K562 (cell line): ENCODE results near the gene PLP2. TPM values are rescaled to one million over a fixed set of nuclear protein-coding genes. Genes with fewer than 3 reads are reported as not detected.

ENCODE experiments used
- BCL6 ChIP-seq: fragments of 250-450 bp; sonication (Bioruptor Pico); IDR thresholded peaks from 2 replicates; pipeline ENCODE4 v1.4.0; 2020
- BRCA1 ChIP-seq, 2 experiments: fragments of 450-650 bp in 1 of 2; sonication (generic) in 1 of 2; formaldehyde crosslinking in 1 of 2; IDR thresholded peaks; 2 replicates each; pipeline versions ENCODE4 v1.5.0 to v1.6.1; 2017 to 2020; ENCODE audit warnings: mild to moderate bottlenecking in 1 of 2, missing genetic modification reagents in 1 of 2
- EHMT2 ChIP-seq: fragments of 450-650 bp; IDR thresholded peaks from 2 replicates; pipeline ENCODE4 v1.6.1; 2018; ENCODE audit warnings: antibody characterized with exemption
- ESRRB ChIP-seq: fragments of 250-450 bp; sonication (Bioruptor Pico); IDR thresholded peaks from 2 replicates; pipeline ENCODE4 v1.5.0; 2020; ENCODE audit warnings: mild to moderate bottlenecking, moderate library complexity, borderline replicate concordance
- HDAC1 ChIP-seq, 2 experiments: fragments of 450-650 bp; IDR thresholded peaks; 2 replicates each; pipeline ENCODE4 v1.6.1; 2016 to 2017; ENCODE audit warnings: inconsistent platforms in 1 of 2, mild to moderate bottlenecking in 1 of 2, moderate library complexity in 1 of 2
- HMG20B ChIP-seq: fragments of 250-450 bp; sonication (Bioruptor Pico); IDR thresholded peaks from 2 replicates; pipeline ENCODE4 v1.5.0; 2021; ENCODE audit warnings: mild to moderate bottlenecking
- NCOA4 ChIP-seq: fragments of 450-650 bp; IDR thresholded peaks from 2 replicates; pipeline ENCODE4 v1.6.1; 2018; ENCODE audit warnings: mild to moderate bottlenecking; ENCODE audit not compliant: partially characterized antibody
- PTRF ChIP-seq: fragments of 450-650 bp; IDR thresholded peaks from 2 replicates; pipeline ENCODE4 v1.6.1; 2016; ENCODE audit warnings: mild to moderate bottlenecking, missing genetic modification characterization, missing compliant biosample characterization
- PTTG1 ChIP-seq: fragments of 450-650 bp; IDR thresholded peaks from 2 replicates; pipeline ENCODE4 v1.6.1; 2016; ENCODE audit warnings: low read depth, mild to moderate bottlenecking, missing genetic modification characterization, missing compliant biosample characterization
- STAG1 ChIP-seq: sonication (generic); formaldehyde crosslinking; IDR thresholded peaks from 2 replicates; pipeline ENCODE4 v1.5.0; 2020; ENCODE audit warnings: missing genetic modification reagents, borderline replicate concordance
- TRIM24 ChIP-seq, 2 experiments: fragments of 450-650 bp; IDR thresholded peaks; 2 replicates each; pipeline ENCODE4 v1.6.1; 2016
- ZC3H8 ChIP-seq: fragments of 450-650 bp; IDR thresholded peaks from 2 replicates; pipeline ENCODE4 v1.6.1; 2017
- ZKSCAN1 ChIP-seq: fragments of 150-350 bp; IDR thresholded peaks from 2 replicates; pipeline ENCODE4 v1.6.1; 2016; ENCODE audit warnings: low read depth, low read length
- ZNF174 ChIP-seq: fragments of 250-450 bp; sonication (Bioruptor Pico); IDR thresholded peaks from 2 replicates; pipeline ENCODE4 v1.4.0; 2020; ENCODE audit warnings: mild to moderate bottlenecking
- ZNF354B ChIP-seq: fragments of 250-450 bp; sonication (Bioruptor Pico); IDR thresholded peaks from 2 replicates; pipeline ENCODE4 v1.4.0; 2020
- ZNF436 ChIP-seq: fragments of 250-450, 450-650 bp; sonication (Bioruptor Pico); formaldehyde crosslinking; IDR thresholded peaks from 2 replicates; pipeline ENCODE4 v1.7.0; 2020; ENCODE audit warnings: mild to moderate bottlenecking
- ZNF586 ChIP-seq: fragments of 450-650 bp; formaldehyde crosslinking; conservative IDR thresholded peaks from 2 replicates; pipeline ENCODE4 v1.4.0; 2020; ENCODE audit warnings: mild to moderate bottlenecking, moderate library complexity
- ZNF589 ChIP-seq: fragments of 200-800 bp; sonication (Bioruptor generic); IDR thresholded peaks from 2 replicates; pipeline ENCODE4 v1.6.1; 2016; ENCODE audit warnings: low read depth, missing genetic modification characterization, missing compliant biosample characterization
- ZNF644 ChIP-seq: fragments of 200-800 bp; sonication (Bioruptor generic); IDR thresholded peaks from 2 replicates; pipeline ENCODE4 v1.6.1; 2016; ENCODE audit warnings: low read depth, missing genetic modification characterization, missing compliant biosample characterization
- ZNF766 ChIP-seq: fragments of 200-800 bp; sonication (Bioruptor generic); conservative IDR thresholded peaks from 2 replicates; pipeline ENCODE4 v1.6.1; 2016; ENCODE audit warnings: missing genetic modification characterization, missing compliant biosample characterization
- ZNF785 ChIP-seq: fragments of 250-450 bp; sonication (Bioruptor Pico); IDR thresholded peaks from 2 replicates; pipeline ENCODE4 v1.4.0; 2020; ENCODE audit warnings: mild to moderate bottlenecking
- ZZZ3 ChIP-seq: fragments of 450-650 bp; IDR thresholded peaks from 2 replicates; pipeline ENCODE4 v1.6.1; 2016; ENCODE audit warnings: antibody characterized with exemption, mild to moderate bottlenecking, moderate library complexity
- polyA plus RNA-seq, 8 experiments: library from polyadenylated mRNA; depleted of rRNA in 4 of 8; stranded (reverse) in 5 of 8; unstranded in 3 of 8; fragments of >200 nt; fragmentation: Nextera tagmentation in 2 of 8; fragmentation: Illumina TruSeq in 1 of 8; extraction: Ambion mirVana in 2 of 8; extraction: Trizol in 1 of 8; gene quantifications; 2 replicates each; pipeline versions ENCODE4 v1.2.1 to v1.2.3, GENCODE V29; 2011 to 2014; ENCODE audit warnings: inconsistent platforms in 1 of 8, missing spikeins in 1 of 8
- total RNA-seq, 7 experiments: library from RNA; depleted of rRNA in 6 of 7; stranded (reverse); fragments of >200 nt in 6 of 7; fragmentation: Illumina TruSeq in 2 of 7; extraction: Trizol in 2 of 7; gene quantifications; 2 replicates each; pipeline versions ENCODE4 v1.2.1 to v1.2.3, GENCODE V29; 2011 to 2021; ENCODE audit warnings: low replicate concordance in 1 of 7
- TF ChIP-seq, protein P1 (sequence below): IDR thresholded peaks from 3 replicates; pipeline ENCODE4 v1.6.1; 2011; ENCODE audit warnings: borderline replicate concordance, mild to moderate bottlenecking, moderate library complexity; ENCODE audit not compliant: insufficient read length; ENCODE audit errors: extremely low read depth
- TF ChIP-seq, protein P2 (sequence below), 2 experiments: fragments of 250-450 bp in 1 of 2; fragments of 450-650 bp in 1 of 2; sonication (Bioruptor Pico) in 1 of 2; IDR thresholded peaks; 2 replicates each; pipeline versions ENCODE4 v1.6.1 to v1.8.0; 2016 to 2021; ENCODE audit warnings: mild to moderate bottlenecking in 2 of 2, moderate library complexity in 2 of 2, missing compliant biosample characterization in 1 of 2, missing genetic modification characterization in 1 of 2
- TF ChIP-seq, protein P3 (sequence below): fragments of 250-450 bp; sonication (Bioruptor Pico); IDR thresholded peaks from 2 replicates; pipeline ENCODE4 v1.8.0; 2021; ENCODE audit warnings: moderate library complexity, mild to moderate bottlenecking, inconsistent platforms

PLP2 gene
- total and polyA plus RNA-seq, 9 of the 15 experiments (the other 6 are each of a cell fraction or from before 2014, with no cell fraction given): 34.7 to 236 (median 112) TPM

DNA sequence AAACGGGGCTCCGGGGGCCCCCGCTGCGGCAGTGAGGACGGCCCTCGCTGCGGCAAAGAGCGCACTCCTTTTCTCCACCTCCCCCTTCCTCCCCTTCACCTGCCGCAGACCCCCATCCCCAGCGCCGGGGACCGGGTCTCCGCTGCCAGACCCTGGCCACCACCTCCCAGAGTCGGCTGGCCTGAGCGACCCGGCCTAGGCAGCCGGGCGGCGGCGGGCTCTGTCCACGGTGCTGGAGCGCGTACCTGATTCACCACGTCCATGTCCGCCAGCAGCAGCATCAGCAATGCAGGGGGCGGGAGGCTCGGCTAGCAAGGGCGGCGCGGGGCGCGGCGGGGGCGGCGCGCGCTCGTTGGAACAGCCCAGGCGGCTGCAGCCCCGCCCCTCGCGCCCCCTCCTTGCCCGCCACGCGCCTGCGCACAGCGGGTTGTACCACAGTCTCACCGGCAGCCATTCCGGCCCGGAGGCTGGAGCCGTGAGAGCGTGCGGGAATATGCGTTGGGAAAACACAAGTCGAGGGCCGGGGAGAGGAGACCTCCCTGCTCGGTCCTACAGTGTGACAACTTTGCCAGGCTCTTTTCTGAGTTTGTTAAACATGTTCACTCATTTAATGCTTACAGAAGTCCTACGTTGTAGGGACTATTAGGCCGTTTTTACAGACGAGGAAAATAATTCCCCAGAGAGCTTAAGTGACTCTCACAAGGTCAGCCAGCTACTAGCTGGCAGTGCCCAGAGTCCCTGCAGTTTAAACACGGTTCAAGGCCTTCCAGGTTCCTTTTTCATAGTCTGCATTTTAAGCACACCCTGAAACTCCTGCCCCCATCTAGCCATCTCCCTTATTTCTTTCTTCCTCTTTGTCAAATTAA, 28.4 kb downstream of the PLP2 start, which contains the start of gene SYP (continued):
- TF ChIP-seq HMG20B (no peak), ZNF436 (CRISPR knock-in tag) (no peak), ZKSCAN1 (no peak), PTRF (no peak), ZZZ3 (no peak), ZNF354B (CRISPR knock-in tag) (no peak), EHMT2 (peak; percentile 97), ZNF586 (CRISPR knock-in tag) (no peak), ZNF174 (CRISPR knock-in tag) (no peak), ZC3H8 (no peak), HDAC1 (IDR thresholded peaks at IDR 0.05) (peak in 1 of 2 experiments; percentile 76; a peak in 2 of 4 replicates), TRIM24 (IDR thresholded peaks at IDR 0.05) (no peak), NCOA4 (no peak), ZNF644 (peak; percentile 92), ESRRB (CRISPR knock-in tag) (no peak), ZNF766 (peak; percentile 68; the same call in 1 of the 2 replicates), PTTG1 (tag) (no peak), BCL6 (CRISPR knock-in tag) (peak; percentile 45; the same call in 1 of the 2 replicates), STAG1 (CRISPR knock-in tag) (peak; percentile 42; the same call in 1 of the 2 replicates), BRCA1 (IDR thresholded peaks at IDR 0.05) (no peak), BRCA1 (CRISPR knock-in tag; IDR thresholded peaks at IDR 0.05) (no peak), ZNF785 (CRISPR knock-in tag) (no peak), ZNF589 (CRISPR knock-in tag) (peak; percentile 84)
- TF ChIP-seq, protein P1, sequence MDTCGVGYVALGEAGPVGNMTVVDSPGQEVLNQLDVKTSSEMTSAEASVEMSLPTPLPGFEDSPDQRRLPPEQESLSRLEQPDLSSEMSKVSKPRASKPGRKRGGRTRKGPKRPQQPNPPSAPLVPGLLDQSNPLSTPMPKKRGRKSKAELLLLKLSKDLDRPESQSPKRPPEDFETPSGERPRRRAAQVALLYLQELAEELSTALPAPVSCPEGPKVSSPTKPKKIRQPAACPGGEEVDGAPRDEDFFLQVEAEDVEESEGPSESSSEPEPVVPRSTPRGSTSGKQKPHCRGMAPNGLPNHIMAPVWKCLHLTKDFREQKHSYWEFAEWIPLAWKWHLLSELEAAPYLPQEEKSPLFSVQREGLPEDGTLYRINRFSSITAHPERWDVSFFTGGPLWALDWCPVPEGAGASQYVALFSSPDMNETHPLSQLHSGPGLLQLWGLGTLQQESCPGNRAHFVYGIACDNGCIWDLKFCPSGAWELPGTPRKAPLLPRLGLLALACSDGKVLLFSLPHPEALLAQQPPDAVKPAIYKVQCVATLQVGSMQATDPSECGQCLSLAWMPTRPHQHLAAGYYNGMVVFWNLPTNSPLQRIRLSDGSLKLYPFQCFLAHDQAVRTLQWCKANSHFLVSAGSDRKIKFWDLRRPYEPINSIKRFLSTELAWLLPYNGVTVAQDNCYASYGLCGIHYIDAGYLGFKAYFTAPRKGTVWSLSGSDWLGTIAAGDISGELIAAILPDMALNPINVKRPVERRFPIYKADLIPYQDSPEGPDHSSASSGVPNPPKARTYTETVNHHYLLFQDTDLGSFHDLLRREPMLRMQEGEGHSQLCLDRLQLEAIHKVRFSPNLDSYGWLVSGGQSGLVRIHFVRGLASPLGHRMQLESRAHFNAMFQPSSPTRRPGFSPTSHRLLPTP: no peak
- TF ChIP-seq, protein P2, sequence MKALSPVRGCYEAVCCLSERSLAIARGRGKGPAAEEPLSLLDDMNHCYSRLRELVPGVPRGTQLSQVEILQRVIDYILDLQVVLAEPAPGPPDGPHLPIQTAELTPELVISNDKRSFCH (CRISPR knock-in tag; IDR thresholded peaks at IDR 0.05): no peak
- TF ChIP-seq, protein P2 (tag; IDR thresholded peaks at IDR 0.05): 0 out of 2 replicates have a peak, but pooled peaks have one; percentile 46
- TF ChIP-seq, protein P3, sequence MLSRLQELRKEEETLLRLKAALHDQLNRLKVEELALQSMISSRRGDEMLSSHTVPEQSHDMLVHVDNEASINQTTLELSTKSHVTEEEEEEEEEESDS (CRISPR knock-in tag): no peak
